K562 (cell line): ENCODE data around the gene ATAD3B. TPM values are rescaled to one million over a fixed set of nuclear protein-coding genes. Genes with fewer than 3 reads are reported as not detected.

ENCODE experiments used
- ATF6 ChIP-seq: sonication (generic); formaldehyde crosslinking; IDR thresholded peaks from 2 replicates; pipeline ENCODE4 v1.4.0; 2020; ENCODE audit warnings: mild to moderate bottlenecking, missing genetic modification reagents
- BDP1 ChIP-seq: IDR thresholded peaks from 3 replicates; pipeline ENCODE4 v1.6.1; 2011; ENCODE audit not compliant: insufficient read length, insufficient read depth
- CCNT2 ChIP-seq: IDR thresholded peaks from 2 replicates; pipeline ENCODE4 v1.6.1; 2011; ENCODE audit warnings: borderline replicate concordance, low read depth, mild to moderate bottlenecking, moderate library complexity, mixed read lengths, low read length; ENCODE audit not compliant: insufficient read length; ENCODE audit errors: extremely low read depth
- CTCF ChIP-seq, 3 experiments: IDR thresholded peaks in 2 of 3; conservative IDR thresholded peaks in 1 of 3; 2 replicates each; pipeline ENCODE4 v1.5.1; 2011 to 2012; ENCODE audit warnings: low read length in 3 of 3, mild to moderate bottlenecking in 3 of 3, control low read depth in 2 of 3, improper control_type of control experiment in 1 of 3, inconsistent platforms in 1 of 3, low read depth in 1 of 3, mixed read lengths in 1 of 3, moderate library complexity in 1 of 3; ENCODE audit not compliant: insufficient read depth in 2 of 3
- HNRNPH1 ChIP-seq: fragments of 200-400 bp; formaldehyde crosslinking; optimal IDR thresholded peaks from 2 replicates; pipeline ENCODE3; 2017; ENCODE audit warnings: low read depth, mild to moderate bottlenecking, low read length, moderate library complexity
- MCM2 ChIP-seq: fragments of 450-650 bp; IDR thresholded peaks from 2 replicates; pipeline ENCODE4 v1.6.1; 2017; ENCODE audit warnings: low read depth, mild to moderate bottlenecking
- MECOM ChIP-seq: fragments of 250-450 bp; sonication (Bioruptor Pico); IDR thresholded peaks from 2 replicates; pipeline ENCODE4 v1.8.0; 2022; ENCODE audit warnings: inconsistent platforms
- NEUROD1 ChIP-seq: fragments of 150-350 bp; IDR thresholded peaks from 2 replicates; pipeline ENCODE4 v1.6.1; 2014; ENCODE audit warnings: borderline replicate concordance, low read length, low read depth; ENCODE audit not compliant: partially characterized antibody
- NFATC3 ChIP-seq: fragments of 450-650 bp; IDR thresholded peaks from 2 replicates; pipeline ENCODE4 v1.6.1; 2017; ENCODE audit warnings: mild to moderate bottlenecking
- PHF20 ChIP-seq: fragments of 450-650 bp; IDR thresholded peaks from 2 replicates; pipeline ENCODE4 v1.6.1; 2018; ENCODE audit not compliant: partially characterized antibody
- PHF8 ChIP-seq: fragments of 200-600 bp; sonication (generic); IDR thresholded peaks from 2 replicates; pipeline ENCODE4 v1.6.1; 2012; ENCODE audit warnings: mixed run types, mild to moderate bottlenecking, inconsistent platforms, low read length, moderate library complexity, borderline replicate concordance
- RFX7 ChIP-seq: fragments of 250-450 bp; sonication (Bioruptor Pico); IDR thresholded peaks from 2 replicates; pipeline ENCODE4 v1.5.1; 2021; ENCODE audit warnings: mild to moderate bottlenecking
- SRSF1 ChIP-seq: fragments of 200-400 bp; formaldehyde crosslinking; IDR thresholded peaks from 2 replicates; pipeline ENCODE4 v1.6.1; 2017; ENCODE audit warnings: mild to moderate bottlenecking, low read depth, low read length, moderate library complexity
- STAG1 ChIP-seq: sonication (generic); formaldehyde crosslinking; IDR thresholded peaks from 2 replicates; pipeline ENCODE4 v1.5.0; 2020; ENCODE audit warnings: missing genetic modification reagents, borderline replicate concordance
- TEAD4 ChIP-seq, 2 experiments: sonication (generic) in 1 of 2; formaldehyde crosslinking in 1 of 2; IDR thresholded peaks; 2 replicates each; pipeline versions ENCODE4 v1.6.1 to v1.8.0; 2012 to 2022; ENCODE audit warnings: borderline replicate concordance in 1 of 2, inconsistent platforms in 1 of 2, low read length in 1 of 2, mild to moderate bottlenecking in 1 of 2, missing genetic modification reagents in 1 of 2
- TOE1 ChIP-seq, 2 experiments: fragments of 450-650 bp in 1 of 2; sonication (generic) in 1 of 2; formaldehyde crosslinking in 1 of 2; IDR thresholded peaks; 2 replicates each; pipeline versions ENCODE4 v1.7.1 to v1.8.0; 2016 to 2022; ENCODE audit warnings: borderline replicate concordance in 2 of 2, mild to moderate bottlenecking in 2 of 2, antibody characterized with exemption in 1 of 2, inconsistent platforms in 1 of 2, low read depth in 1 of 2, missing genetic modification reagents in 1 of 2, moderate library complexity in 1 of 2
- YY1 ChIP-seq, 3 experiments: IDR thresholded peaks; 2 replicates each; pipeline ENCODE4 v1.6.1; 2011; ENCODE audit warnings: low read length in 2 of 3, mild to moderate bottlenecking in 2 of 3, moderate library complexity in 2 of 3, borderline replicate concordance in 1 of 3, control low read depth in 1 of 3, low read depth in 1 of 3; ENCODE audit not compliant: insufficient read depth in 3 of 3, insufficient replicate concordance in 2 of 3, control insufficient read depth in 1 of 3, insufficient read length in 1 of 3; ENCODE audit errors: extremely low read depth in 1 of 3
- ZBTB9 ChIP-seq: fragments of 450-650 bp; formaldehyde crosslinking; IDR thresholded peaks from 2 replicates; pipeline ENCODE4 v1.4.0; 2020; ENCODE audit warnings: mild to moderate bottlenecking, moderate library complexity
- ZNF561 ChIP-seq: fragments of 450-650 bp; formaldehyde crosslinking; conservative IDR thresholded peaks from 2 replicates; pipeline ENCODE4 v1.4.0; 2020; ENCODE audit warnings: mild to moderate bottlenecking, moderate library complexity
- ZNF785 ChIP-seq: fragments of 250-450 bp; sonication (Bioruptor Pico); IDR thresholded peaks from 2 replicates; pipeline ENCODE4 v1.4.0; 2020; ENCODE audit warnings: mild to moderate bottlenecking
- polyA plus RNA-seq, 8 experiments: library from polyadenylated mRNA; depleted of rRNA in 4 of 8; stranded (reverse) in 5 of 8; unstranded in 3 of 8; fragments of >200 nt; fragmentation: Nextera tagmentation in 2 of 8; fragmentation: Illumina TruSeq in 1 of 8; extraction: Ambion mirVana in 2 of 8; extraction: Trizol in 1 of 8; gene quantifications; 2 replicates each; pipeline versions ENCODE4 v1.2.1 to v1.2.3, GENCODE V29; 2011 to 2014; ENCODE audit warnings: inconsistent platforms in 1 of 8, missing spikeins in 1 of 8
- total RNA-seq, 7 experiments: library from RNA; depleted of rRNA in 6 of 7; stranded (reverse); fragments of >200 nt in 6 of 7; fragmentation: Illumina TruSeq in 2 of 7; extraction: Trizol in 2 of 7; gene quantifications; 2 replicates each; pipeline versions ENCODE4 v1.2.1 to v1.2.3, GENCODE V29; 2011 to 2021; ENCODE audit warnings: low replicate concordance in 1 of 7

Gene ATAD3B
- total and polyA plus RNA-seq, 9 of the 15 experiments (the other 6 are each of a cell fraction or from before 2014, with no cell fraction given), result 0.07 to 113 (median 27.7) TPM

GRCh38 chr1:1441002-1441888 lies 30.3 kb upstream of the ATAD3B start (continued):
- TF ChIP-seq CTCF (IDR thresholded peaks at IDR 0.05 in 2 of 3, conservative IDR thresholded peaks at IDR 0.05 in 1 of 3; ENCODE audit: insufficient read depth in 2 of 3, low read depth in 1 of 3, low read length in 3 of 3) (peak; percentile 93 to 99 (median 96)), SRSF1 (peak; percentile 66; the same call in 1 of the 2 replicates), NFATC3 (no peak), BDP1 (no peak), STAG1 (CRISPR knock-in tag) (peak; percentile 73), ZNF785 (CRISPR knock-in tag) (no peak), PHF8 (no peak), TEAD4 (IDR thresholded peaks at IDR 0.05; ENCODE audit: low read length) (no peak), TEAD4 (CRISPR knock-in tag; IDR thresholded peaks at IDR 0.05; ENCODE audit: borderline replicate concordance) (peak; percentile 63; the same call in 1 of the 2 replicates), MECOM (CRISPR knock-in tag) (peak; percentile 39; the same call in 1 of the 2 replicates), NEUROD1 (peak; percentile 34), PHF20 (peak; percentile 21), MCM2 (no peak), ZBTB9 (CRISPR knock-in tag) (no peak), HNRNPH1 (no peak), RFX7 (CRISPR knock-in tag) (0 out of 2 replicates have a peak, but pooled peaks have one; percentile 57), ZNF561 (no peak), ATF6 (CRISPR knock-in tag) (0 out of 2 replicates have a peak, but pooled peaks have one; percentile 39), CCNT2 (no peak), TOE1 (IDR thresholded peaks at IDR 0.05; ENCODE audit: borderline replicate concordance) (peak; percentile 62; the same call in 1 of the 2 replicates), TOE1 (CRISPR knock-in tag; IDR thresholded peaks at IDR 0.05; ENCODE audit: borderline replicate concordance, low read depth) (no peak), YY1 (IDR thresholded peaks at IDR 0.05; ENCODE audit: borderline replicate concordance in 1 of 3, control insufficient read depth in 1 of 3, extremely low read depth in 1 of 3, insufficient read depth in 3 of 3, insufficient read length in 1 of 3, insufficient replicate concordance in 2 of 3, low read depth in 1 of 3, low read length in 2 of 3) (peak in 2 of 3 experiments; percentile 23 to 54)
